Measurements from ENCODE around the gene CTNNA2. TPM values are rescaled to one million over a fixed set of nuclear protein-coding genes. Genes with fewer than 3 reads are reported as not detected.

The CTNNA2 gene
- total and polyA plus RNA-seq, 9 of the 15 experiments (the other 6 are each of a cell fraction or from before 2014, with no cell fraction given), result 0.03 to 0.40 (median 0.15) TPM

DNA sequence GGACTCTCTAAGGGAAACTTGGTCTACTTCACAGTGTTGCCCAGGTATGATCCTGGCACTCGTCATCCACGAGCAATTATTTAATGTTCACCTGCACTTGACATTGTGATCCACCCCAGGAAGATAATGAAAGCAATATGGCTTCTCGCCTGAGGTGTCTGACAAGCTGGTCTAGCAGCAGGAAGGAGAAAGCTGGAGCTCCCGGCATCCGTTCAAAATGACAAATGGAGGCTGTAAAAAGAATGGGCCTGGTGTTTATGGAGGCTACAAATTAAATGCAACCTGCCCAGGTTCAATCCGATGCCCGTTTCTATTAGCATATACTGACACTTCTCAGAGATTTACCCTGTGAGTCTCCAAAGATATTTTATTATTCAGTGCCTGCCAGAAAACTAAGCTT is 317.6 kb downstream of the CTNNA2 start (continued):
- no peak for TF ChIP-seq HBP1 (CRISPR knock-in tag; IDR thresholded peaks at IDR 0.05)
- TF ChIP-seq, protein P1, sequence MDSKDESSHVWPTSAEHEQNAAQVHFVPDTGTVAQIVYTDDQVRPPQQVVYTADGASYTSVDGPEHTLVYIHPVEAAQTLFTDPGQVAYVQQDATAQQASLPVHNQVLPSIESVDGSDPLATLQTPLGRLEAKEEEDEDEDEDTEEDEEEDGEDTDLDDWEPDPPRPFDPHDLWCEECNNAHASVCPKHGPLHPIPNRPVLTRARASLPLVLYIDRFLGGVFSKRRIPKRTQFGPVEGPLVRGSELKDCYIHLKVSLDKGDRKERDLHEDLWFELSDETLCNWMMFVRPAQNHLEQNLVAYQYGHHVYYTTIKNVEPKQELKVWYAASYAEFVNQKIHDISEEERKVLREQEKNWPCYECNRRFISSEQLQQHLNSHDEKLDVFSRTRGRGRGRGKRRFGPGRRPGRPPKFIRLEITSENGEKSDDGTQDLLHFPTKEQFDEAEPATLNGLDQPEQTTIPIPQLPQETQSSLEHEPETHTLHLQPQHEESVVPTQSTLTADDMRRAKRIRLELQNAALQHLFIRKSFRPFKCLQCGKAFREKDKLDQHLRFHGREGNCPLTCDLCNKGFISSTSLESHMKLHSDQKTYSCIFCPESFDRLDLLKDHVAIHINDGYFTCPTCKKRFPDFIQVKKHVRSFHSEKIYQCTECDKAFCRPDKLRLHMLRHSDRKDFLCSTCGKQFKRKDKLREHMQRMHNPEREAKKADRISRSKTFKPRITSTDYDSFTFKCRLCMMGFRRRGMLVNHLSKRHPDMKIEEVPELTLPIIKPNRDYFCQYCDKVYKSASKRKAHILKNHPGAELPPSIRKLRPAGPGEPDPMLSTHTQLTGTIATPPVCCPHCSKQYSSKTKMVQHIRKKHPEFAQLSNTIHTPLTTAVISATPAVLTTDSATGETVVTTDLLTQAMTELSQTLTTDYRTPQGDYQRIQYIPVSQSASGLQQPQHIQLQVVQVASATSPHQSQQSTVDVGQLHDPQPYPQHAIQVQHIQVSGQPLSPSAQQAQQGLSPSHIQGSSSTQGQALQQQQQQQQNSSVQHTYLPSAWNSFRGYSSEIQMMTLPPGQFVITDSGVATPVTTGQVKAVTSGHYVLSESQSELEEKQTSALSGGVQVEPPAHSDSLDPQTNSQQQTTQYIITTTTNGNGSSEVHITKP (IDR thresholded peaks at IDR 0.05; ENCODE audit: partially characterized antibody), result no peak
- TF ChIP-seq ZNF830 (CRISPR knock-in tag; IDR thresholded peaks at IDR 0.05), result no peak

- Histone ChIP-seq H3K4me1 (replicated peaks in 1 of 2; ENCODE audit: control insufficient read depth in 2 of 2, insufficient read depth in 2 of 2, low read length in 2 of 2) (no peaks in the 10 kb centered on the region), H3K9me3 (replicated peaks; ENCODE audit: control insufficient read depth, insufficient read depth, low read depth, low read length) (no peaks in the 10 kb centered on the region), H3K27ac (ENCODE audit: extremely low read depth, low read depth, low read length) (no peak overlapping the region), H4K20me1 (replicated peaks; ENCODE audit: control insufficient read depth, insufficient read depth, low read length) (no peaks in the 10 kb centered on the region), H2AFZ (ENCODE audit: low read depth, low read length) (no peak overlapping the region), H3K9ac (ENCODE audit: insufficient read depth in 1 of 2, low read depth in 2 of 2, low read length in 2 of 2) (no peak overlapping the region), H3K9me1 (ENCODE audit: control insufficient read depth, insufficient read depth, low read length) (no peaks in the 10 kb centered on the region), H3K27me3 (ENCODE audit: control insufficient read depth in 2 of 2, insufficient read depth in 2 of 2, low read length in 2 of 2) (no peaks in the 10 kb centered on the region), H3K4me2 (ENCODE audit: insufficient read depth, low read length) (no peak overlapping the region), H3K79me2 (ENCODE audit: control insufficient read depth, insufficient read depth, low read length) (no peaks in the 10 kb centered on the region), H3K36me3 (ENCODE audit: control insufficient read depth, insufficient read depth, low read length) (no peaks in the 10 kb centered on the region), H3K4me3 (no peak overlapping the region)
- BruUV-seq (replicated peaks), result no TSS peak
- 0% methylated on average over 3 of the region's 3 CpGs for WGBS (ENCODE audit: insufficient coverage, low coverage, missing lambda C conversion rate)
- CTCF ChIA-PET (ENCODE audit: low intra/inter-chr PET ratio), result no interaction called here
- POLR2A ChIA-PET, result no interaction called here
- no peak for DNase-seq (ENCODE audit: extremely low read depth in 1 of 4, low spot score in 3 of 4)
- in situ Hi-C loops (cut with MboI), result no loop called here
- ATAC-seq, result no peak
- intact Hi-C loops (cut with micrococcal nuclease), result no loop called here
- no peak for FAIRE-seq
- TF ChIP-seq RFX7 (CRISPR knock-in tag; IDR thresholded peaks at IDR 0.05), result no peak
- no peak for TF ChIP-seq KDM2B (CRISPR knock-in tag; IDR thresholded peaks at IDR 0.05)
- no peak for TF ChIP-seq DEAF1 (CRISPR knock-in tag; IDR thresholded peaks at IDR 0.05)
- no peak for TF ChIP-seq ELF1 (tag; IDR thresholded peaks at IDR 0.05)
- TF ChIP-seq SRSF1 (IDR thresholded peaks at IDR 0.05; ENCODE audit: low read depth, low read length), result no peak
- no peak for TF ChIP-seq FOXJ2 (tag; IDR thresholded peaks at IDR 0.05)
- no peak for TF ChIP-seq MAZ (CRISPR knock-in tag; conservative IDR thresholded peaks at IDR 0.05 in 1 of 2, IDR thresholded peaks at IDR 0.05 in 1 of 2)
- no peak for TF ChIP-seq TSHZ1 (CRISPR knock-in tag; IDR thresholded peaks at IDR 0.05)
Observed at GRCh38 chr2:79831961-79832360, 319.1 kb downstream of the CTNNA2 start.

All from K562 (cell line).